ENCODE results near the gene FXYD1.

Gene FXYD1

GRCh38 chr19:35128398-35129057, 10.1 kb upstream of the FXYD1 start:
- TF ChIP-seq CEBPB (IDR thresholded peaks at IDR 0.05) (no peak), TEAD4 (IDR thresholded peaks at IDR 0.05) (no peak), REST (IDR thresholded peaks at IDR 0.05; ENCODE audit: low read depth) (no peak), CREB1 (IDR thresholded peaks at IDR 0.05; ENCODE audit: low read depth) (no peak), TCF12 (IDR thresholded peaks at IDR 0.05; ENCODE audit: low read depth) (no peak), RAD21 (IDR thresholded peaks at IDR 0.05; ENCODE audit: low read depth) (no peak)

GRCh38 chr19:35130761-35131720, 7.6 kb upstream of the FXYD1 start:
- TF ChIP-seq USF1 (IDR thresholded peaks at IDR 0.05) (no peak), TAF1 (IDR thresholded peaks at IDR 0.05; ENCODE audit: low read depth) (no peak), FOXM1 (IDR thresholded peaks at IDR 0.05; ENCODE audit: borderline replicate concordance, low read depth) (no peak), ZBTB7A (IDR thresholded peaks at IDR 0.05; ENCODE audit: low read depth) (no peak), REST (IDR thresholded peaks at IDR 0.05; ENCODE audit: low read depth) (no peak), TCF12 (IDR thresholded peaks at IDR 0.05; ENCODE audit: low read depth) (no peak), YY1 (IDR thresholded peaks at IDR 0.05; ENCODE audit: low read depth) (no peak), NFIC (IDR thresholded peaks at IDR 0.05) (no peak), EGR1 (IDR thresholded peaks at IDR 0.05) (no peak), CREB1 (IDR thresholded peaks at IDR 0.05; ENCODE audit: low read depth) (no peak), TEAD4 (IDR thresholded peaks at IDR 0.05) (no peak), MAX (IDR thresholded peaks at IDR 0.05) (no peak)

- TF ChIP-seq USF1 (IDR thresholded peaks at IDR 0.05) (no peak), CREB1 (IDR thresholded peaks at IDR 0.05; ENCODE audit: low read depth) (no peak)
These were observed 6.4 kb upstream of the FXYD1 start for GRCh38 chr19:35132254-35132653.

GRCh38 chr19:35133826-35134225, 4.8 kb upstream of the FXYD1 start:
- TF ChIP-seq TEAD4 (IDR thresholded peaks at IDR 0.05) (no peak), YY1 (IDR thresholded peaks at IDR 0.05; ENCODE audit: low read depth) (no peak), FOXM1 (IDR thresholded peaks at IDR 0.05; ENCODE audit: borderline replicate concordance, low read depth) (no peak), EGR1 (IDR thresholded peaks at IDR 0.05) (no peak), TAF1 (IDR thresholded peaks at IDR 0.05; ENCODE audit: low read depth) (no peak), MAX (IDR thresholded peaks at IDR 0.05) (no peak), CREB1 (IDR thresholded peaks at IDR 0.05; ENCODE audit: low read depth) (no peak), CEBPB (IDR thresholded peaks at IDR 0.05) (no peak), REST (IDR thresholded peaks at IDR 0.05; ENCODE audit: low read depth) (no peak), NFIC (IDR thresholded peaks at IDR 0.05) (no peak), USF1 (IDR thresholded peaks at IDR 0.05) (no peak), RAD21 (IDR thresholded peaks at IDR 0.05; ENCODE audit: low read depth) (no peak), ZBTB7A (IDR thresholded peaks at IDR 0.05; ENCODE audit: low read depth) (no peak), EP300 (IDR thresholded peaks at IDR 0.05; ENCODE audit: borderline replicate concordance) (no peak), TCF12 (IDR thresholded peaks at IDR 0.05; ENCODE audit: low read depth) (no peak)
